H1 (cell line): ENCODE results near the gene FKBP10. TPM values are rescaled to one million over a fixed set of nuclear protein-coding genes. Genes with fewer than 3 reads are reported as not detected.

ENCODE experiments used
- CTCF ChIA-PET: fragments of 300-600 bp; sonication (Branson Sonifier 250); formaldehyde crosslinking; loops from one replicate; lab custom pipeline; 2021; ENCODE audit not compliant: partially characterized antibody; lab: Charles Lee
- POLR2A ChIA-PET: fragments of 300-600 bp; sonication (Branson Sonifier 250); formaldehyde crosslinking; loops from one replicate; lab custom pipeline; 2021; ENCODE audit warnings: inconsistent platforms; ENCODE audit not compliant: partially characterized antibody; lab: Charles Lee
- DNase-seq, 2 experiments: peaks; one replicate each; pipeline versions ENCODE4 v3.0.0 to v3.0.0-alpha.2; 2010 to 2022; ENCODE audit warnings: low spot score in 2 of 2, low read depth in 1 of 2, mixed read lengths in 1 of 2
- FAIRE-seq: peaks from 2 replicates; lab custom pipeline; 2011; peaks lifted over from hg19 to GRCh38; lab: Jason Lieb, UNC
- H2AFZ ChIP-seq: 2 replicates; pipeline ENCODE4 v1.8.1; 2012; ENCODE audit warnings: low read length, inconsistent platforms
- H2AK5ac ChIP-seq: 2 replicates; pipeline ENCODE4 v1.6.1; 2013; ENCODE audit warnings: low read depth, low read length
- H2BK120ac ChIP-seq: replicated peaks from 2 replicates; pipeline ENCODE3; 2013; ENCODE audit warnings: low read depth, low read length, inconsistent platforms
- H2BK12ac ChIP-seq: 2 replicates; pipeline ENCODE4 v1.6.1; 2013; ENCODE audit warnings: low read depth, low read length
- H2BK15ac ChIP-seq: 2 replicates; pipeline ENCODE4 v1.6.1; 2013; ENCODE audit warnings: low read length
- H2BK20ac ChIP-seq: 2 replicates; pipeline ENCODE4 v1.6.1; 2013; ENCODE audit warnings: low read length
- H2BK5ac ChIP-seq: 2 replicates; pipeline ENCODE4 v1.6.1; 2013; ENCODE audit warnings: low read depth, low read length
- H3K14ac ChIP-seq: 2 replicates; pipeline ENCODE4 v1.6.1; 2013; ENCODE audit warnings: inconsistent platforms; ENCODE audit not compliant: insufficient read length
- H3K18ac ChIP-seq: 2 replicates; pipeline ENCODE4 v1.6.1; 2013; ENCODE audit warnings: low read length; ENCODE audit errors: extremely low read depth
- H3K23ac ChIP-seq: 2 replicates; pipeline ENCODE4 v1.6.1; 2013; ENCODE audit warnings: inconsistent platforms; ENCODE audit not compliant: insufficient read length
- H3K23me2 ChIP-seq: 2 replicates; pipeline ENCODE4 v1.6.1; 2013; ENCODE audit warnings: low read depth, low read length
- H3K27ac ChIP-seq: 2 replicates; pipeline ENCODE4 v1.6.1; 2011; ENCODE audit warnings: low read depth, low read length, inconsistent platforms
- H3K27me3 ChIP-seq, 4 experiments: replicated peaks in 1 of 4; 1 replicate in 1 of 4; 2 replicates in 3 of 4; pipeline versions ENCODE4 v1.6.1 to v1.8.1; 2011 to 2013; ENCODE audit warnings: low read length in 3 of 4, mild to moderate bottlenecking in 3 of 4, inconsistent platforms in 2 of 4, mixed read lengths in 2 of 4, moderate library complexity in 1 of 4; ENCODE audit not compliant: control insufficient read depth in 3 of 4, insufficient read depth in 3 of 4; ENCODE audit errors: extremely low read depth in 1 of 4
- H3K36me3 ChIP-seq, 4 experiments: 2 replicates each; pipeline versions ENCODE4 v1.6.1 to v1.8.1; 2011 to 2013; ENCODE audit warnings: mild to moderate bottlenecking in 4 of 4, low read length in 3 of 4, moderate library complexity in 2 of 4, control low read depth in 1 of 4, inconsistent platforms in 1 of 4; ENCODE audit not compliant: insufficient read depth in 4 of 4, control insufficient read depth in 2 of 4
- H3K4ac ChIP-seq: replicated peaks from 2 replicates; pipeline ENCODE3; 2013; ENCODE audit warnings: low read length, low read depth, mixed read lengths, inconsistent platforms; ENCODE audit not compliant: insufficient read length
- H3K4me1 ChIP-seq, 4 experiments: replicated peaks in 1 of 4; 1 replicate in 1 of 4; 2 replicates in 3 of 4; pipeline versions ENCODE4 v1.6.1 to v1.8.1; 2011 to 2013; ENCODE audit warnings: low read length in 3 of 4, inconsistent platforms in 2 of 4, mixed read lengths in 1 of 4; ENCODE audit not compliant: insufficient read depth in 4 of 4, control insufficient read depth in 3 of 4
- H3K4me2 ChIP-seq, 2 experiments: 2 replicates each; pipeline versions ENCODE4 v1.6.1 to v1.8.1; 2011 to 2013; ENCODE audit warnings: low read depth in 2 of 2, low read length in 2 of 2, control low read depth in 1 of 2, inconsistent platforms in 1 of 2, mild to moderate bottlenecking in 1 of 2; ENCODE audit not compliant: insufficient read depth in 1 of 2
- H3K4me3 ChIP-seq, 4 experiments: fragments of 200-600, 300-600 bp in 1 of 4; sonication (generic), shearing (Covaris generic), sonication (Bioruptor Twin) in 1 of 4; 2 replicates each; pipeline versions ENCODE4 v1.5.1 to v1.8.1; 2011 to 2016; ENCODE audit warnings: low read length in 4 of 4, low read depth in 3 of 4, control low read depth in 2 of 4, inconsistent platforms in 2 of 4, mild to moderate bottlenecking in 2 of 4, mixed read lengths in 1 of 4, moderate library complexity in 1 of 4; ENCODE audit not compliant: insufficient read depth in 2 of 4; ENCODE audit errors: extremely low read depth in 1 of 4
- H3K56ac ChIP-seq: replicated peaks from 2 replicates; pipeline ENCODE3; 2013; ENCODE audit warnings: low read depth, mild to moderate bottlenecking, mixed read lengths, low read length, inconsistent platforms; ENCODE audit not compliant: insufficient read length
- H3K79me1 ChIP-seq: 2 replicates; pipeline ENCODE4 v1.6.1; 2013; ENCODE audit warnings: low read depth, low read length, control low read depth
- H3K79me2 ChIP-seq, 2 experiments: 2 replicates each; pipeline versions ENCODE4 v1.6.1 to v1.8.1; 2012 to 2013; ENCODE audit warnings: low read length in 2 of 2, mild to moderate bottlenecking in 2 of 2, inconsistent platforms in 1 of 2; ENCODE audit not compliant: insufficient read depth in 2 of 2, control insufficient read depth in 1 of 2
- H3K9ac ChIP-seq, 4 experiments: replicated peaks in 1 of 4; 1 replicate in 1 of 4; 2 replicates in 3 of 4; pipeline versions ENCODE4 v1.6.1 to v1.8.1; 2011 to 2013; ENCODE audit warnings: low read depth in 3 of 4, low read length in 3 of 4, control low read depth in 2 of 4, mild to moderate bottlenecking in 2 of 4, moderate library complexity in 2 of 4, inconsistent platforms in 1 of 4; ENCODE audit errors: extremely low read depth in 1 of 4
- H3K9me3 ChIP-seq, 2 experiments: 2 replicates each; pipeline versions ENCODE4 v1.6.1 to v1.8.1; 2012 to 2013; ENCODE audit warnings: mild to moderate bottlenecking in 2 of 2, moderate library complexity in 2 of 2, control low read depth in 1 of 2, inconsistent platforms in 1 of 2, low read depth in 1 of 2, low read length in 1 of 2, mixed read lengths in 1 of 2; ENCODE audit not compliant: insufficient read depth in 2 of 2
- H4K20me1 ChIP-seq, 2 experiments: replicated peaks in 1 of 2; 2 replicates each; pipeline versions ENCODE3 to v1.8.1; 2011 to 2013; ENCODE audit warnings: inconsistent platforms in 2 of 2, low read length in 2 of 2, mild to moderate bottlenecking in 1 of 2; ENCODE audit not compliant: insufficient read depth in 2 of 2, control insufficient read depth in 1 of 2
- H4K5ac ChIP-seq: 2 replicates; pipeline ENCODE4 v1.6.1; 2013; ENCODE audit warnings: low read length, low read depth, mixed read lengths, inconsistent platforms; ENCODE audit not compliant: insufficient read length
- H4K8ac ChIP-seq: 2 replicates; pipeline ENCODE4 v1.8.0; 2013; ENCODE audit warnings: mild to moderate bottlenecking, moderate library complexity, low read length, inconsistent platforms; ENCODE audit not compliant: insufficient read depth; ENCODE audit errors: extremely low read depth
- H4K91ac ChIP-seq: replicated peaks from 2 replicates; pipeline ENCODE3; 2013; ENCODE audit warnings: low read length, mixed read lengths, inconsistent platforms; ENCODE audit not compliant: insufficient read length
- CHD1 ChIP-seq: IDR thresholded peaks from 2 replicates; pipeline ENCODE4 v1.6.1; 2012; ENCODE audit warnings: low read depth, low read length, improper control_type of control experiment
- CHD2 ChIP-seq: IDR thresholded peaks from 2 replicates; pipeline ENCODE4 v1.6.1; 2012; ENCODE audit warnings: low read length, improper control_type of control experiment
- CTBP2 ChIP-seq: IDR thresholded peaks from 2 replicates; pipeline ENCODE4 v1.7.0; 2011; ENCODE audit warnings: borderline replicate concordance, mild to moderate bottlenecking, moderate library complexity, mixed read lengths, low read length; ENCODE audit not compliant: insufficient read depth, insufficient read length
- EZH2 ChIP-seq: fragments of 200-600 bp; sonication (generic); IDR thresholded peaks from 2 replicates; pipeline ENCODE4 v1.7.1; 2012; ENCODE audit warnings: low read depth, mild to moderate bottlenecking, moderate library complexity, low read length, inconsistent platforms; ENCODE audit not compliant: severe bottlenecking
- JUND ChIP-seq: IDR thresholded peaks from 2 replicates; pipeline ENCODE4 v1.6.1; 2011; ENCODE audit warnings: mild to moderate bottlenecking, improper control_type of control experiment, low read length
- KDM4A ChIP-seq: IDR thresholded peaks from one replicate; pipeline ENCODE4 v1.7.1; 2012; ENCODE audit warnings: low read depth, mild to moderate bottlenecking, moderate library complexity, low read length, inconsistent platforms; ENCODE audit not compliant: severe bottlenecking
- PHF8 ChIP-seq: fragments of 200-600 bp; sonication (generic); conservative IDR thresholded peaks from 2 replicates; pipeline ENCODE4 v1.7.1; 2012; ENCODE audit warnings: low read depth, mild to moderate bottlenecking, inconsistent platforms, low read length, moderate library complexity
- RFX5 ChIP-seq: IDR thresholded peaks from 2 replicates; pipeline ENCODE4 v1.6.1; 2011; ENCODE audit warnings: low read depth, low read length, improper control_type of control experiment, borderline replicate concordance
- SIN3A ChIP-seq, 2 experiments: IDR thresholded peaks in 1 of 2; conservative IDR thresholded peaks in 1 of 2; 2 replicates each; pipeline ENCODE4 v1.6.1; 2011 to 2012; ENCODE audit warnings: low read length in 2 of 2, improper control_type of control experiment in 1 of 2, low read depth in 1 of 2, mild to moderate bottlenecking in 1 of 2
- SP4 ChIP-seq: IDR thresholded peaks from 2 replicates; pipeline ENCODE4 v1.6.1; 2012; ENCODE audit warnings: low read length, inconsistent platforms
- TCF12 ChIP-seq: IDR thresholded peaks from 2 replicates; pipeline ENCODE4 v1.6.1; 2011; ENCODE audit warnings: low read depth, mild to moderate bottlenecking, low read length
- WGBS, 2 experiments: shearing (Covaris generic) in 1 of 2; methylation state at CpG; one replicate each; pipeline versions ENCODE4 v1.1.6 to v1.1.7; 2013 to 2015; ENCODE audit warnings: low lambda C conversion rate in 2 of 2, mixed read lengths in 2 of 2, inconsistent platforms in 1 of 2, low coverage in 1 of 2, missing lambda C conversion rate in 1 of 2; ENCODE audit not compliant: insufficient replicate concordance in 2 of 2, insufficient coverage in 1 of 2, insufficient read length in 1 of 2; ENCODE audit errors: extremely low coverage in 1 of 2, missing lambda C conversion rate in 1 of 2; 5-methylcytosine and 5-hydroxymethylcytosine counted together
- polyA plus RNA-seq, 7 experiments: library from polyadenylated mRNA; depleted of rRNA in 3 of 7; stranded (reverse) in 5 of 7; unstranded in 2 of 7; fragments of >200 nt in 5 of 7; fragments of 200-250 nt in 2 of 7; gene quantifications; 1 replicate in 5 of 7; 2 replicates in 1 of 7; 4 replicates in 1 of 7; pipeline versions ENCODE4 v1.2.1 to v1.2.3, GENCODE V29; 2011 to 2013; ENCODE audit warnings: missing spikeins in 2 of 7, mixed read lengths in 2 of 7
- total RNA-seq: library from RNA; stranded (reverse); fragmentation: NEBNext Ultra II Directional; extraction: Animal tissue kit (Norgen Biotek cat#: 25700); gene quantifications from 2 replicates; pipeline ENCODE4 v1.2.1, GENCODE V29; 2021

The FKBP10 gene
- total and polyA plus RNA-seq, 2 of the 8 experiments (the other 6 are each of a cell fraction or from before 2014, with no cell fraction given) = 173 to 283 TPM

DNA sequence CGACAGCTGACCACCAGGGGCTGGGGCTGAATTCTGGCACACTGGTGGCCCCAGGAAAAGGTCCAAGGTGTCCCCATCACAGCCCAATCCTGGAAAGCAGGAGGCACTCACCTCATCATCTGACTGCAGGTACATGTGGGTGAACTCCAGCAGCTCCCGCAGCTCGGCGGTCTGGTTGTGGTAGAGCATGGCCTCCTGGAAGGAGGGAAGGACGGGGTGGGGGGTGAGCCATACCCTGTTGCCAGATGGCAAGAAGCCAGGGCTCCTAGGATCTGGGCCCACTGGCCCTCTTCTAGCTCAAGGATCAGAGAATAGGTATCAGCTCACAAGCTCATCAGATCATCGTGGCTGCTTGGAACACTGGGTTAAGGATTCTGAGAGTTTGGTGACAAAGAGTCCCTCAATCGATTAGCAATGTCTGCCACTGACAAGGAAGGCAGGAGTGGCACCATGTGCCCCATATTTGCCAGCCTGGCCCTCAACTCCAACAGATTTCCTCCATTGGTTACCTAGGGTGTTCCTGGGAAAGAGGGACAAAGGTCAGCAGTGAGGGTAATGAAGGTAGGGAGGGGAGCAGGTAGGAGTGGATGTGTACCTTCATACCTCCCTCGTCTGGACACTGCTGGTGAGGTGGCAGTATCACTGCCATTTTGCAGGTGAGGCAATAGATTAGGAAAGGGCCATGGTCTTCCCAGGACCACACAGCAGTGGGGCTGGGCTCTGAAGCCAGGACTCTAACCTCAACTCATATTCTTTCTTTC, 5.9 kb upstream of the FKBP10 start:
- Histone ChIP-seq H3K9me3 (peaks cover 0 to 4% of the 10 kb centered on the region in 2 experiments; a peak in 1 of 4 replicates), H3K23me2 (peaks cover 7% of the 10 kb centered on the region; the same call in 1 of the 2 replicates), H4K8ac (no peak overlapping the region; the same call in 1 of the 2 replicates), H4K91ac (no peak overlapping the region), H2BK5ac (no peak overlapping the region), H2BK120ac (no peak overlapping the region), H3K23ac (no peak overlapping the region), H3K18ac (no peak overlapping the region), H3K27me3 (peaks cover 0 to 6% (median 3%) of the 10 kb centered on the region in 4 experiments; a peak in 4 of 7 replicates), H3K56ac (no peak overlapping the region), H3K79me2 (peaks cover 0 to 7% of the 10 kb centered on the region in 2 experiments; a peak in 1 of 4 replicates), H4K20me1 (peaks cover 0 to 7% of the 10 kb centered on the region in 2 experiments), H2BK15ac (no peak overlapping the region), H4K5ac (no peak overlapping the region), H3K14ac (no peak overlapping the region), H3K36me3 (peaks cover 0 to 3% (median 0%) of the 10 kb centered on the region in 4 experiments; a peak in 2 of 8 replicates), H3K4me3 (no peak overlapping the region), H3K4ac (no peak overlapping the region), H3K9ac (no peak overlapping the region), H3K27ac (no peak overlapping the region), H3K4me2 (no peak overlapping the region), H2BK12ac (no peak overlapping the region), H3K79me1 (peaks cover 4% of the 10 kb centered on the region; the same call in 1 of the 2 replicates), H3K4me1 (peaks cover 0 to 7% (median 2%) of the 10 kb centered on the region in 4 experiments; a peak in 4 of 7 replicates), H2AFZ (no peak overlapping the region), H2AK5ac (no peak overlapping the region), H2BK20ac (no peak overlapping the region)
- 91% methylated on average over 8 of the region's 8 CpGs; no CpG with 5 or more reads in 1 of the 2 experiments for WGBS, 2 experiments
- DNase-seq (no peak), FAIRE-seq (no peak)
- ChIA-PET CTCF (interaction anchor here (0.8 to 1.2 kb wide), 4 partner anchors 9 to 29 kb away, joined by 3 to 4 read pairs (median 4); partner anchors contain the start of gene JUP), POLR2A (interaction anchor here (0.6 to 4.1 kb wide), 8 partner anchors 9 to 124 kb away, joined by 3 to 14 read pairs (median 4); partner anchors contain the start of genes EIF1, HAP1 and JUP)
- TF ChIP-seq JUND = no peak
- TF ChIP-seq RFX5 = no peak
- no peak for TF ChIP-seq CTBP2
- no peak for TF ChIP-seq PHF8
- no peak for TF ChIP-seq CHD1
- no peak for TF ChIP-seq EZH2
- TF ChIP-seq CHD2 = no peak
- no peak for TF ChIP-seq SP4
- no peak for TF ChIP-seq SIN3A (conservative IDR thresholded peaks at IDR 0.05 in 1 of 2, IDR thresholded peaks at IDR 0.05 in 1 of 2; ENCODE audit: low read depth in 1 of 2, low read length in 2 of 2)
- TF ChIP-seq KDM4A = no peak
- TF ChIP-seq TCF12 = no peak
